WTC11 (cell line): ENCODE measurements around the gene TOM1L2. TPM values are rescaled to one million over a fixed set of nuclear protein-coding genes. Genes with fewer than 3 reads are reported as not detected.

ENCODE experiments used
- ATAC-seq: fragments of 200-7000 bp; cut with Tn5 transposase; 2 replicates; pipeline ENCODE4 v1.10.0; 2021; ENCODE audit warnings: mild to moderate bottlenecking, moderate library complexity
- CTCF ChIA-PET: fragments of 300-600 bp; sonication (Branson Sonifier 250); formaldehyde crosslinking; loops from one replicate; lab custom pipeline; 2021; ENCODE audit warnings: antibody characterized with exemption; lab: Charles Lee
- POLR2A ChIA-PET: fragments of 350-600 bp; sonication (Branson Sonifier 250); formaldehyde crosslinking; loops from one replicate; lab custom pipeline; 2021; ENCODE audit warnings: antibody characterized with exemption; lab: Charles Lee
- DNase-seq: peaks from one replicate; pipeline ENCODE4 v3.0.0; 2021; ENCODE audit warnings: low spot score
- H3K27ac Mint-ChIP-seq: 2 replicates; pipeline ENCODE4 v1.8.0; 2021; ENCODE audit warnings: mixed read lengths
- H3K27me3 Mint-ChIP-seq: 2 replicates; pipeline ENCODE4 v1.8.0; 2021; ENCODE audit warnings: low read depth, mild to moderate bottlenecking, moderate library complexity, mixed read lengths
- H3K36me3 Mint-ChIP-seq: 2 replicates; pipeline ENCODE4 v1.8.0; 2021; ENCODE audit warnings: mixed read lengths
- H3K4me1 Mint-ChIP-seq: 2 replicates; pipeline ENCODE4 v1.8.0; 2022; ENCODE audit warnings: mixed read lengths
- H3K4me3 Mint-ChIP-seq: 2 replicates; pipeline ENCODE4 v1.8.0; 2021; ENCODE audit warnings: mild to moderate bottlenecking, moderate library complexity, mixed read lengths
- H3K9me3 Mint-ChIP-seq: 2 replicates; pipeline ENCODE4 v1.8.0; 2021; ENCODE audit warnings: mixed read lengths
- ESRRA ChIP-seq: sonication (generic); formaldehyde crosslinking; IDR thresholded peaks from 2 replicates; pipeline ENCODE4 v1.8.1; 2022; ENCODE audit warnings: mild to moderate bottlenecking, missing genetic modification reagents, borderline replicate concordance
- GTF2I ChIP-seq: fragments of 250-450 bp; sonication (Bioruptor Pico); conservative IDR thresholded peaks from 2 replicates; pipeline ENCODE4 v1.4.0; 2021; ENCODE audit warnings: mild to moderate bottlenecking
- JUN ChIP-seq: sonication (generic); formaldehyde crosslinking; IDR thresholded peaks from 2 replicates; pipeline ENCODE4 v1.8.0; 2023; ENCODE audit warnings: mild to moderate bottlenecking, missing genetic modification reagents
- NR2C2 ChIP-seq: sonication (generic); formaldehyde crosslinking; IDR thresholded peaks from 2 replicates; pipeline ENCODE4 v1.8.0; 2022; ENCODE audit warnings: mild to moderate bottlenecking, missing genetic modification reagents
- SMAD3 ChIP-seq: sonication (generic); formaldehyde crosslinking; IDR thresholded peaks from 2 replicates; pipeline ENCODE4 v1.8.0; 2022; ENCODE audit warnings: missing genetic modification reagents, mild to moderate bottlenecking, borderline replicate concordance
- TEAD4 ChIP-seq: sonication (generic); formaldehyde crosslinking; IDR thresholded peaks from 2 replicates; pipeline ENCODE4 v1.8.0; 2022; ENCODE audit warnings: mild to moderate bottlenecking, missing genetic modification reagents
- TP53 ChIP-seq: sonication (generic); formaldehyde crosslinking; IDR thresholded peaks from 2 replicates; pipeline ENCODE4 v1.8.1; 2023; ENCODE audit warnings: mild to moderate bottlenecking, missing genetic modification reagents
- ZNF219 ChIP-seq: sonication (generic); formaldehyde crosslinking; IDR thresholded peaks from 2 replicates; pipeline ENCODE4 v1.8.0; 2023; ENCODE audit warnings: missing genetic modification reagents, mild to moderate bottlenecking, borderline replicate concordance
- ZNF232 ChIP-seq: sonication (generic); formaldehyde crosslinking; IDR thresholded peaks from 2 replicates; pipeline ENCODE4 v1.8.0; 2022; ENCODE audit warnings: mild to moderate bottlenecking, missing genetic modification reagents
- ZNF423 ChIP-seq: fragments of 250-450 bp; sonication (Bioruptor Pico); IDR thresholded peaks from 2 replicates; pipeline ENCODE4 v2.1.2; 2022; ENCODE audit warnings: mild to moderate bottlenecking, moderate library complexity
- total RNA-seq: library from RNA; stranded (reverse); gene quantifications from 3 replicates; pipeline ENCODE4 v1.2.3, GENCODE V29; 2021
- TF ChIP-seq, protein P1 (sequence below): sonication (generic); formaldehyde crosslinking; IDR thresholded peaks from 2 replicates; pipeline ENCODE4 v1.8.0; 2023; ENCODE audit warnings: mild to moderate bottlenecking, missing genetic modification reagents
- TF ChIP-seq, protein P2 (sequence below): sonication (generic); formaldehyde crosslinking; IDR thresholded peaks from 2 replicates; pipeline ENCODE4 v1.8.0; 2022; ENCODE audit warnings: mild to moderate bottlenecking, missing genetic modification reagents
- TF ChIP-seq, protein P3 (sequence below): fragments of 250-450 bp; sonication (Bioruptor Pico); IDR thresholded peaks from 2 replicates; pipeline ENCODE4 v1.9.0; 2021; ENCODE audit warnings: moderate library complexity, mild to moderate bottlenecking, inconsistent platforms, borderline replicate concordance
- TF ChIP-seq, protein P4 (sequence below): fragments of 250-450 bp; sonication (Bioruptor Pico); IDR thresholded peaks from 2 replicates; pipeline ENCODE4 v1.9.0; 2021; ENCODE audit warnings: mild to moderate bottlenecking, borderline replicate concordance

The TOM1L2 gene
- total RNA-seq, 1 experiment from 2014 or later: 6.4 TPM

DNA sequence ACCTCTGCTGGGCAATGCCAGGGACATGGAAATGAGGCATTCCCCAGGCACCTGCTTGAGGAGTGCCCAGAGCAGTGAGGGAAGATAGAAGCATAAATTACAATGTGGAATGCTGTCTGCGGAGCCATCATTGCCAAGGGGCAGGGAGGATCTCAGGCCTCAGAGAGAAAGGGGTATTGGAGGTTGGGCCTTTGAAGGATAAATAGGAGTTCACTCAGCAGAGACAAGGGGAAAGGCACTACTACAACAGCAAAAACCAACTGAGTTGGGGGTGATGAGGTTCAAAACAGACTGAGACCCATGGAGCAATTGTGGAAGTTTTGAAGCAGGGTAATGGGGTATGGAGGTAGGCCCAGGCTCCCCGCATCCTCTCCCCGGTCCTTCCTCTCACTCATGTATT, 168.2 kb downstream of the TOM1L2 start:
- Mint-ChIP-seq H3K9me3 (no peaks in the 10 kb centered on the region), H3K36me3 (no peaks in the 10 kb centered on the region), H3K4me1 (peaks cover 17% of the 10 kb centered on the region), H3K4me3 (no peak overlapping the region), H3K27me3 (peaks cover 14% of the 10 kb centered on the region), H3K27ac (no peak overlapping the region)
- CTCF ChIA-PET: interaction anchor here (2.0 kb wide), 1 partner anchor 115 kb away, joined by 5 read pairs; no protein-coding TSS in a partner anchor
- ATAC-seq (no peak), DNase-seq (no peak)
- POLR2A ChIA-PET: no interaction called here
- TF ChIP-seq GTF2I (CRISPR knock-in tag): no peak
- no peak for TF ChIP-seq JUN
- TF ChIP-seq, protein P1, sequence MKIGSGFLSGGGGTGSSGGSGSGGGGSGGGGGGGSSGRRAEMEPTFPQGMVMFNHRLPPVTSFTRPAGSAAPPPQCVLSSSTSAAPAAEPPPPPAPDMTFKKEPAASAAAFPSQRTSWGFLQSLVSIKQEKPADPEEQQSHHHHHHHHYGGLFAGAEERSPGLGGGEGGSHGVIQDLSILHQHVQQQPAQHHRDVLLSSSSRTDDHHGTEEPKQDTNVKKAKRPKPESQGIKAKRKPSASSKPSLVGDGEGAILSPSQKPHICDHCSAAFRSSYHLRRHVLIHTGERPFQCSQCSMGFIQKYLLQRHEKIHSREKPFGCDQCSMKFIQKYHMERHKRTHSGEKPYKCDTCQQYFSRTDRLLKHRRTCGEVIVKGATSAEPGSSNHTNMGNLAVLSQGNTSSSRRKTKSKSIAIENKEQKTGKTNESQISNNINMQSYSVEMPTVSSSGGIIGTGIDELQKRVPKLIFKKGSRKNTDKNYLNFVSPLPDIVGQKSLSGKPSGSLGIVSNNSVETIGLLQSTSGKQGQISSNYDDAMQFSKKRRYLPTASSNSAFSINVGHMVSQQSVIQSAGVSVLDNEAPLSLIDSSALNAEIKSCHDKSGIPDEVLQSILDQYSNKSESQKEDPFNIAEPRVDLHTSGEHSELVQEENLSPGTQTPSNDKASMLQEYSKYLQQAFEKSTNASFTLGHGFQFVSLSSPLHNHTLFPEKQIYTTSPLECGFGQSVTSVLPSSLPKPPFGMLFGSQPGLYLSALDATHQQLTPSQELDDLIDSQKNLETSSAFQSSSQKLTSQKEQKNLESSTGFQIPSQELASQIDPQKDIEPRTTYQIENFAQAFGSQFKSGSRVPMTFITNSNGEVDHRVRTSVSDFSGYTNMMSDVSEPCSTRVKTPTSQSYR: no peak
- TF ChIP-seq ZNF232: no peak
- no peak for TF ChIP-seq ZNF219 (CRISPR knock-in tag)
- no peak for TF ChIP-seq TEAD4 (CRISPR knock-in tag)
- TF ChIP-seq, protein P2, sequence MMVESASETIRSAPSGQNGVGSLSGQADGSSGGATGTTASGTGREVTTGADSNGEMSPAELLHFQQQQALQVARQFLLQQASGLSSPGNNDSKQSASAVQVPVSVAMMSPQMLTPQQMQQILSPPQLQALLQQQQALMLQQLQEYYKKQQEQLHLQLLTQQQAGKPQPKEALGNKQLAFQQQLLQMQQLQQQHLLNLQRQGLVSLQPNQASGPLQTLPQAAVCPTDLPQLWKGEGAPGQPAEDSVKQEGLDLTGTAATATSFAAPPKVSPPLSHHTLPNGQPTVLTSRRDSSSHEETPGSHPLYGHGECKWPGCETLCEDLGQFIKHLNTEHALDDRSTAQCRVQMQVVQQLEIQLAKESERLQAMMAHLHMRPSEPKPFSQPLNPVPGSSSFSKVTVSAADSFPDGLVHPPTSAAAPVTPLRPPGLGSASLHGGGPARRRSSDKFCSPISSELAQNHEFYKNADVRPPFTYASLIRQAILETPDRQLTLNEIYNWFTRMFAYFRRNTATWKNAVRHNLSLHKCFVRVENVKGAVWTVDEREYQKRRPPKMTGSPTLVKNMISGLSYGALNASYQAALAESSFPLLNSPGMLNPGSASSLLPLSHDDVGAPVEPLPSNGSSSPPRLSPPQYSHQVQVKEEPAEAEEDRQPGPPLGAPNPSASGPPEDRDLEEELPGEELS: no peak
- TF ChIP-seq NR2C2 (CRISPR knock-in tag): no peak
- TF ChIP-seq ESRRA: no peak
- TF ChIP-seq, protein P3, sequence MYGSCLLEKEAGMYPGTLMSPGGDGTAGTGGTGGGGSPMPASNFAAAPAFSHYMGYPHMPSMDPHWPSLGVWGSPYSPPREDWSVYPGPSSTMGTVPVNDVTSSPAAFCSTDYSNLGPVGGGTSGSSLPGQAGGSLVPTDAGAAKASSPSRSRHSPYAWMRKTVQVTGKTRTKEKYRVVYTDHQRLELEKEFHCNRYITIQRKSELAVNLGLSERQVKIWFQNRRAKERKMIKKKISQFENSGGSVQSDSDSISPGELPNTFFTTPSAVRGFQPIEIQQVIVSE: no peak

DNA sequence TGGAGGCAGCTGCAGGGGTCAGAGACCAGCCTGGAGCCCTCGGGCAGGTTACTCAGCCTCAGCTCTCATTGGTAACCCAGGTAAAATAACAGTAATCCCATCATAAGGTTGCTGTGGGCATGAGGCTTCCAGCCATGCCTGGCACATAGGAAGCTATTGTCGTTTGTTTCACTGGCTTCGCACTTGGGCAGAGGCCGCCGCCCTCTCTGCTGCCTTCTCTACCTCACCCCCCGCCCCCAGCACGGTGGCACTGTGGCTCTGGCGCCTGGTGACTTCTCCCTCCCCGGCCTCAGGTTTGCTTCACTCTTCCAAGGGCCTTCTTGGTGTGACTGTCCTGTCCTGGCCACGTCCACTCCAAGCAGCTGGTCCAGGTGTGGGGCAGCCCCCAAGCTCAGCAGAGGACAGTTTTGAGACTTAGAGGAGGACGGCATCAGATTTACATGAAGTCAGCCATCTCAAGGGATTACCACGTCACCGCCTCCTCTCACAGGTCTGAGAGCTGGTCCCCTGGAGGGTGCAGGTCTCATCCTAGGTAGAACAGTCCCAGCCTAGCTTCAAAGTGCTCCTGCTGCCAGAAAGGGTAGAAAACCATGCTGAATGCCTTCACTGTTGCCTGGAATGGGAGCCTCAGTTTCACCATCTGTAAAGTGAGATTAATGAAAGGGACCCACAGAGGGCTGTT, 170.3 kb downstream of the TOM1L2 start:
- H3K9me3 Mint-ChIP-seq: no peaks in the 10 kb centered on the region
- H3K36me3 Mint-ChIP-seq: no peaks in the 10 kb centered on the region
- H3K27me3 Mint-ChIP-seq: no peaks in the 10 kb centered on the region; the same call in 1 of the 2 replicates
- no peak for DNase-seq
- POLR2A ChIA-PET: no interaction called here
- no peak overlapping the region for H3K27ac Mint-ChIP-seq
- no peak for ATAC-seq
- no peak overlapping the region for H3K4me3 Mint-ChIP-seq
- CTCF ChIA-PET: interaction anchor here (0.5 to 3.0 kb wide), 12 partner anchors 10 to 118 kb away, joined by 3 to 19 read pairs (median 6); no protein-coding TSS in a partner anchor
- TF ChIP-seq ZNF423 (CRISPR knock-in tag) (no peak), TP53 (no peak), SMAD3 (CRISPR knock-in tag) (no peak)
- TF ChIP-seq, protein P4, sequence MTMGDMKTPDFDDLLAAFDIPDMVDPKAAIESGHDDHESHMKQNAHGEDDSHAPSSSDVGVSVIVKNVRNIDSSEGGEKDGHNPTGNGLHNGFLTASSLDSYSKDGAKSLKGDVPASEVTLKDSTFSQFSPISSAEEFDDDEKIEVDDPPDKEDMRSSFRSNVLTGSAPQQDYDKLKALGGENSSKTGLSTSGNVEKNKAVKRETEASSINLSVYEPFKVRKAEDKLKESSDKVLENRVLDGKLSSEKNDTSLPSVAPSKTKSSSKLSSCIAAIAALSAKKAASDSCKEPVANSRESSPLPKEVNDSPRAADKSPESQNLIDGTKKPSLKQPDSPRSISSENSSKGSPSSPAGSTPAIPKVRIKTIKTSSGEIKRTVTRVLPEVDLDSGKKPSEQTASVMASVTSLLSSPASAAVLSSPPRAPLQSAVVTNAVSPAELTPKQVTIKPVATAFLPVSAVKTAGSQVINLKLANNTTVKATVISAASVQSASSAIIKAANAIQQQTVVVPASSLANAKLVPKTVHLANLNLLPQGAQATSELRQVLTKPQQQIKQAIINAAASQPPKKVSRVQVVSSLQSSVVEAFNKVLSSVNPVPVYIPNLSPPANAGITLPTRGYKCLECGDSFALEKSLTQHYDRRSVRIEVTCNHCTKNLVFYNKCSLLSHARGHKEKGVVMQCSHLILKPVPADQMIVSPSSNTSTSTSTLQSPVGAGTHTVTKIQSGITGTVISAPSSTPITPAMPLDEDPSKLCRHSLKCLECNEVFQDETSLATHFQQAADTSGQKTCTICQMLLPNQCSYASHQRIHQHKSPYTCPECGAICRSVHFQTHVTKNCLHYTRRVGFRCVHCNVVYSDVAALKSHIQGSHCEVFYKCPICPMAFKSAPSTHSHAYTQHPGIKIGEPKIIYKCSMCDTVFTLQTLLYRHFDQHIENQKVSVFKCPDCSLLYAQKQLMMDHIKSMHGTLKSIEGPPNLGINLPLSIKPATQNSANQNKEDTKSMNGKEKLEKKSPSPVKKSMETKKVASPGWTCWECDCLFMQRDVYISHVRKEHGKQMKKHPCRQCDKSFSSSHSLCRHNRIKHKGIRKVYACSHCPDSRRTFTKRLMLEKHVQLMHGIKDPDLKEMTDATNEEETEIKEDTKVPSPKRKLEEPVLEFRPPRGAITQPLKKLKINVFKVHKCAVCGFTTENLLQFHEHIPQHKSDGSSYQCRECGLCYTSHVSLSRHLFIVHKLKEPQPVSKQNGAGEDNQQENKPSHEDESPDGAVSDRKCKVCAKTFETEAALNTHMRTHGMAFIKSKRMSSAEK (CRISPR knock-in tag): no peak
- H3K4me1 Mint-ChIP-seq: peaks cover 13% of the 10 kb centered on the region
